ENCODE measurements around the gene NANP. TPM values are rescaled to one million over a fixed set of nuclear protein-coding genes. Genes with fewer than 3 reads are reported as not detected.
"Not testable (repeated sequence)": the region's sequence is repeated elsewhere in the genome, so short reads cannot be mapped to it uniquely, and the experiment has no call there.

NANP gene
- total RNA-seq, 2 donors from 2014 or later, result 2.6 to 9.6 TPM

DNA sequence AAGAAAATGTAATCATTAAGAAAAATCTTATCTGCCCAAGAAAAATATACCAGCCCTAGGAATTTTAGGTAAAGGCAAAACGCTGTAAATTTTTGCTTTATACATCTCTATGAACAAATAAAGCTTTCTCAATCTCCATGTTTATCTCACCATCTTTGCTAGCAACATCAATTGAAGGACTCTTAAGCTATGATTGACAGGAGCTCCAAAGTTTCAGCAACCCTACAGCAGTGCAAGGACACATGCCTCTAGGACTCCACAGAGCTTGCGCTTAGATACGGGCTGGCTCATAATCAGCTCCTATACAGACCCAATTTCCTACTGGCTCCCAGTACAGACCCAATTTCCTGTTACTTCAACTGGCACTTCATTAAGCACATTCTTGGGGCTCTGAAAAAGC lies 4.3 kb downstream of the NANP start:
- Histone ChIP-seq H3K27me3 (no peaks in the 10 kb centered on the region), H3K9me3 (no peaks in the 10 kb centered on the region), H3K27ac (no peak overlapping the region), H3K4me3 (no peak overlapping the region), H3K4me1 (peaks cover 12% of the 10 kb centered on the region), H3K36me3 (replicated peaks in 1 of 2; ENCODE audit: insufficient read depth in 1 of 2, low read depth in 2 of 2) (no peaks in the 10 kb centered on the region)
- no peak for TF ChIP-seq POLR2A (IDR thresholded peaks at IDR 0.05)
- TF ChIP-seq, protein P1, sequence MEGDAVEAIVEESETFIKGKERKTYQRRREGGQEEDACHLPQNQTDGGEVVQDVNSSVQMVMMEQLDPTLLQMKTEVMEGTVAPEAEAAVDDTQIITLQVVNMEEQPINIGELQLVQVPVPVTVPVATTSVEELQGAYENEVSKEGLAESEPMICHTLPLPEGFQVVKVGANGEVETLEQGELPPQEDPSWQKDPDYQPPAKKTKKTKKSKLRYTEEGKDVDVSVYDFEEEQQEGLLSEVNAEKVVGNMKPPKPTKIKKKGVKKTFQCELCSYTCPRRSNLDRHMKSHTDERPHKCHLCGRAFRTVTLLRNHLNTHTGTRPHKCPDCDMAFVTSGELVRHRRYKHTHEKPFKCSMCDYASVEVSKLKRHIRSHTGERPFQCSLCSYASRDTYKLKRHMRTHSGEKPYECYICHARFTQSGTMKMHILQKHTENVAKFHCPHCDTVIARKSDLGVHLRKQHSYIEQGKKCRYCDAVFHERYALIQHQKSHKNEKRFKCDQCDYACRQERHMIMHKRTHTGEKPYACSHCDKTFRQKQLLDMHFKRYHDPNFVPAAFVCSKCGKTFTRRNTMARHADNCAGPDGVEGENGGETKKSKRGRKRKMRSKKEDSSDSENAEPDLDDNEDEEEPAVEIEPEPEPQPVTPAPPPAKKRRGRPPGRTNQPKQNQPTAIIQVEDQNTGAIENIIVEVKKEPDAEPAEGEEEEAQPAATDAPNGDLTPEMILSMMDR (IDR thresholded peaks at IDR 0.05), result no peak
- ATAC-seq (no peak), DNase-seq (no peak)
- WGBS, 2 donors, result 93% methylated on average over 3 of the region's 3 CpGs
- intact Hi-C loops (cut with DNase I), result no loop called here

DNA sequence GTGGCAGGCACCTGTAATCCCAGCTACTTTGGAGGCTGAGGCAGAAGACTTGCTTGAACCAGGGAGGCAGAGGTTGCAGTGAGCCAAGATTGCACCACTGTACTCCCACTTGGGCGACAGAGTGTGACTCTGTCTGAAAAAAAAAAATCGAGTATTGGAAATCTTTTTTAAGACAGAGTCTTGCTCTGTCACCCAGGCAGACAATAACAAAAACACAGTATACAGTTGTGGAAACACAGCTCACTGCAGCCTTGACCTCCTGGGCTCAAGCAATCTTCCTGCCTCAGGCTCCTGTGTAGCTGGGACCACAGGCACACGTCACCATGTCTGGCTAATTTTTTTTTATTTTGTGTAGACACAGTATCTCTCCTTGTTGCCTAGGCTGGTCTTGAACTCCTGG lies 15.0 kb downstream of the NANP start:
- Histone ChIP-seq H3K9me3 (no peaks in the 10 kb centered on the region), H3K4me1 (no peaks in the 10 kb centered on the region), H3K4me3 (no peak overlapping the region), H3K27ac (no peak overlapping the region), H3K27me3 (no peaks in the 10 kb centered on the region), H3K36me3 (replicated peaks in 1 of 2; ENCODE audit: insufficient read depth in 1 of 2, low read depth in 2 of 2) (no peaks in the 10 kb centered on the region)
- 72 to 84% methylated on average over 3 of the region's 3 CpGs for WGBS, 2 donors
- TF ChIP-seq, protein P1 (IDR thresholded peaks at IDR 0.05), result no peak
- TF ChIP-seq POLR2A (IDR thresholded peaks at IDR 0.05), result no peak
- ATAC-seq (no peak), DNase-seq (no peak)
- intact Hi-C loops (cut with DNase I), result no loop called here

DNA sequence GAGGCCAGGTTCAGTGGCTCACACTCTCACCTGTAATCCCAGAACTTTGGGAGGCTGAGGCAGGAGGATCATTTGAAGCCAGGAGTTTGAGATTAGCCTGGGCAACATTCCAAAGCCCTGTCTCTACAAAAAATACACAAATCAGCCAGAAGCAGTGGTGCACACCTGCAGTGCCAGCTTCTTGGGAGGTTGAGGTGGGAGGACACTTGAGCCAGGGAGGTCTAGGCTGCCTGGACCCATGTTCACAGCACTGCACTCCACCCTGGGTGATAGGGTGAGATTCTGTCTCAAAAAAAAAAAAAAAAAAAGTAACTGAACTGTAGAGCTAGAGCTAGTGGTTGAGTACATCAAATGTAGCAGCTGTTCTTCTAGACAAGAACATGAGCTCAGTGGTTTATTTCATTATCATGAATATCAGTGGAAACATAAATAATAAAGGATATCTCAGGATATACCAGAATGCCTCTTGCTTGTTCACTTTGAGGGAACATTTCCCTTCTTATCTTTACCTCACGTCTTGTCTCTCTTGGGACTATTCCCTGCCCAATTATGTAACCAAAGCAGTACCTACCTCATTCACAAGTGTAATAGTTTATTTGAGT lies 17.6 kb downstream of the NANP start:
- H3K4me1 ChIP-seq, result no peaks in the 10 kb centered on the region
- intact Hi-C loops (cut with DNase I), result no loop called here
- WGBS, 2 donors, result 27 to 35% methylated on average over 1 of the region's 1 CpG
- no peaks in the 10 kb centered on the region for H3K27me3 ChIP-seq
- DNase-seq (no peak), ATAC-seq (no peak)
- no peak overlapping the region for H3K27ac ChIP-seq
- no peaks in the 10 kb centered on the region for H3K36me3 ChIP-seq (replicated peaks in 1 of 2; ENCODE audit: insufficient read depth in 1 of 2, low read depth in 2 of 2)
- no peak overlapping the region for H3K4me3 ChIP-seq
- TF ChIP-seq POLR2A (IDR thresholded peaks at IDR 0.05), result no peak
- TF ChIP-seq, protein P1 (IDR thresholded peaks at IDR 0.05), result no peak
- H3K9me3 ChIP-seq, result no peaks in the 10 kb centered on the region

DNA sequence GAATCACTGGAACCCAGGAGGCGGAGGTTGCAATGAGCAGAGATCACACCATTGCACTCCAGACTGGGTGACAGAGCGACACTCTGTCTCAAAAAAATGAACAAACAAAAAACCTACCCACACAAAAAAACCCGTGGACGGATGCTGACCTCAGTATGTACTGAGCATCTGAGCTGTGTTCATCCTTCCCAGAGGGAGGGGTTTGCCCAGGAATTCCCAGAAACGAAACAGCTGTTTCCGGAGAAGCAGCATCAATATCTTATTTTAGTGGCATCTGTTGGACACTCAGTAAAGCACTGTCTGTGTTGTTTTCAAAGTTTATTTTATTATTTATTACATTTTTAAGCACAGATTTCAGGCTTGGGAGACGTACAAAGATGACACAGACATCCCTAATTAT lies 18.7 kb downstream of the NANP start:
- ATAC-seq, result no peak
- H3K27me3 ChIP-seq, result no peaks in the 10 kb centered on the region
- no peaks in the 10 kb centered on the region for H3K4me1 ChIP-seq
- intact Hi-C loops (cut with DNase I), result no loop called here
- TF ChIP-seq POLR2A (IDR thresholded peaks at IDR 0.05), result no peak
- TF ChIP-seq, protein P1 (IDR thresholded peaks at IDR 0.05), result no peak
- no peak overlapping the region for H3K27ac ChIP-seq
- no peak overlapping the region for H3K4me3 ChIP-seq
- no peaks in the 10 kb centered on the region for H3K36me3 ChIP-seq (replicated peaks in 1 of 2; ENCODE audit: insufficient read depth in 1 of 2, low read depth in 2 of 2)
- 70 to 71% methylated on average over 7 of the region's 7 CpGs for WGBS, 2 donors
- no peaks in the 10 kb centered on the region for H3K9me3 ChIP-seq
- no peak for DNase-seq

DNA sequence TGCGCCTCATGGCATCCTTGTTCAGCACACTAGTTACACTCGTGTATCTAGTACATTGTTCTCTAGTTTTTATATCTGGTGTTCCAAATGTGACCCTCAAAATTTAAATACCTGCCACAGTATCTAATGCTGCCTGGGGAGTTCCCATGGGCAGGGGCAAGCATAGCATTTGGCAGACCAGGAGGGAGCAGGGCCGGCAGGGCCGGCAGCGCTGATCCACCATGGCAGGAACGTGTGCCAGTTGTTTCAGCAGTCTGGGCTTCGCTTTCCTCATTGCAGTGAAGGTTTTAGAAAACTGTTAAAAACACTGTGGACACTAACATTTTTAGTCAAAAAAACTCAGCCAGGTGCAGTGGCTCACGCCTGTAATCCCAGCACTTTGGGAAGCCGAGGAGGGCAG lies 19.2 kb downstream of the NANP start:
- intact Hi-C loops (cut with DNase I), result no loop called here
- Histone ChIP-seq H3K36me3 (replicated peaks in 1 of 2; ENCODE audit: insufficient read depth in 1 of 2, low read depth in 2 of 2) (no peaks in the 10 kb centered on the region), H3K27ac (no peak overlapping the region), H3K4me3 (no peak overlapping the region), H3K4me1 (no peaks in the 10 kb centered on the region), H3K9me3 (no peaks in the 10 kb centered on the region), H3K27me3 (no peaks in the 10 kb centered on the region)
- WGBS, 2 donors, result 86 to 88% methylated on average over 9 of the region's 9 CpGs
- no peak for TF ChIP-seq POLR2A (IDR thresholded peaks at IDR 0.05)
- TF ChIP-seq, protein P1 (IDR thresholded peaks at IDR 0.05), result no peak
- ATAC-seq, result no peak
- DNase-seq, result no peak

DNA sequence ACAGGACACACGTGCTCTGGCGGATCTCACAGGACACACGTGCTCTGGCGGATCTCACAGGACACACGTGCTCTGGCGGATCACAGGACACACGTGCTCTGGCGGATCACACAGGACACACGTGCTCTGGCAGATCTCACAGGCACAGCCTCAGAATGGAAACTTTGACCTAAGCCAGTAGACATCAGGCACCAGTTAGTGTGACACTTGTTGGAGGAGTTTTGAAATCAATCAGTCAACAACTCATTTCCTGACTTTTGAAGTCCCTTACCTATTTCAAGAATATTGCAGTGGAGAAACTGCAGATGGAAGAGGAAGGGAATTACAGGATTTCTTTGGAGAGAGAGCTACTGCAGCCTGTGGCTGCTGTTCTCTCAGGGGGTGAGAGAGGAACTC lies 20.9 kb downstream of the NANP start:
- H3K36me3 ChIP-seq (replicated peaks in 1 of 2; ENCODE audit: insufficient read depth in 1 of 2, low read depth in 2 of 2), result not testable (repeated sequence)

DNA sequence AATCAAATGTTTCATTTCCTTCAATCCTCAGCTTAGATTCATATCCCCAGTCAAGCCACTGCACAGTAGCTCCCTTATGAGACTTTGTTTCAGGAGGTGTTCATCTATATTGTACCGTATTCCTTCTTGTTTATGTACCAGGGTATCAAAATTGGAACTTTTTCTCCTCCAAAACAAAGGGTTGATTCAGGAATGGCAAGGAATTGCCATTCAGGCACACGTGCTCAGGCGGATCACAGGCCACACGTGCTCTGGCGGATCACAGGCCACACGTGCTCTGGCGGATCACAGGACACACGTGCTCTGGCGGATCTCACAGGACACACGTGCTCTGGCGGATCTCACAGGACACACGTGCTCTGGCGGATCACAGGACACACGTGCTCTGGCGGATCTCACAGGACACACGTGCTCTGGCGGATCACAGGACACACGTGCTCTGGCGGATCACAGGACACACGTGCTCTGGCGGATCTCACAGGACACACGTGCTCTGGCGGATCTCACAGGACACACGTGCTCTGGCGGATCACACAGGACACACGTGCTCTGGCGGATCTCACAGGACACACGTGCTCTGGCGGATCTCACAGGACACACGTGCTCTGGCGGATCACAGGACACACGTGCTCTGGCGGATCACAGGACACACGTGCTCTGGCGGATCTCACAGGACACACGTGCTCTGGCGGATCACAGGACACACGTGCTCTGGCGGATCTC lies 21.5 kb downstream of the NANP start:
- intact Hi-C loops (cut with DNase I); H3K9me3 ChIP-seq; H3K27me3 ChIP-seq; H3K4me1 ChIP-seq; H3K4me3 ChIP-seq; H3K36me3 ChIP-seq (replicated peaks in 1 of 2; ENCODE audit: insufficient read depth in 1 of 2, low read depth in 2 of 2); ATAC-seq; DNase-seq; H3K27ac ChIP-seq: not testable (repeated sequence)
- 89 to 91% methylated on average over 14 to 17 of the region's 39 CpGs for WGBS, 2 donors

More for the DNA sequence above, 20.9 kb downstream of the NANP start:
- H3K4me1 ChIP-seq; H3K4me3 ChIP-seq; H3K27ac ChIP-seq; DNase-seq; H3K9me3 ChIP-seq; intact Hi-C loops (cut with DNase I); ATAC-seq; H3K27me3 ChIP-seq: not testable (repeated sequence)
- 87% methylated on average over 3 of the region's 9 CpGs; no CpG with 5 or more reads in 1 of the 2 donors for WGBS, 2 donors
